GM23338 (cell line): ENCODE data around the gene POLR3F. TPM values are rescaled to one million over a fixed set of nuclear protein-coding genes. Genes with fewer than 3 reads are reported as not detected.

Experiments
- ATAC-seq: fragments of 200-7000 bp; cut with Tn5 transposase; 3 replicates; pipeline ENCODE4 v1.9.1; 2020
- DNase-seq: peaks from one replicate; pipeline ENCODE4 v3.0.0-alpha.2; 2015; ENCODE audit warnings: low spot score
- H2AFZ ChIP-seq: fragments of 200-600 bp; sonication (generic); 2 replicates; pipeline ENCODE4 v1.8.0; 2016; ENCODE audit warnings: antibody characterized with exemption, mild to moderate bottlenecking, moderate library complexity
- H3F3A ChIP-seq: fragments of 200-600 bp; sonication (generic); replicated peaks from 2 replicates; pipeline ENCODE4 v1.8.0; 2017; ENCODE audit warnings: antibody characterized with exemption, mixed run types, low read depth
- H3K27ac ChIP-seq: fragments of 200-600 bp; sonication (generic); 2 replicates; pipeline ENCODE4 v1.6.1; 2016; ENCODE audit warnings: low read depth
- H3K27me3 ChIP-seq: fragments of 200-600 bp; sonication (generic); 2 replicates; pipeline ENCODE4 v1.8.0; 2016; ENCODE audit warnings: mild to moderate bottlenecking, mixed run types, moderate library complexity; ENCODE audit not compliant: insufficient read depth
- H3K36me3 ChIP-seq: fragments of 200-600 bp; sonication (generic); 2 replicates; pipeline ENCODE4 v1.8.0; 2016; ENCODE audit warnings: mild to moderate bottlenecking; ENCODE audit not compliant: insufficient read depth
- H3K4me1 ChIP-seq: fragments of 200-600 bp; sonication (generic); 2 replicates; pipeline ENCODE4 v1.8.0; 2016; ENCODE audit warnings: mild to moderate bottlenecking, moderate library complexity; ENCODE audit not compliant: insufficient read depth
- H3K4me2 ChIP-seq: fragments of 200-600 bp; sonication (generic); 2 replicates; pipeline ENCODE4 v1.7.1; 2017; ENCODE audit warnings: mixed run types
- H3K4me3 ChIP-seq: fragments of 200-600 bp; sonication (generic); 2 replicates; pipeline ENCODE4 v1.6.1; 2016; ENCODE audit warnings: mixed run types
- H3K79me2 ChIP-seq: fragments of 200-600 bp; sonication (generic); replicated peaks from 2 replicates; pipeline ENCODE4 v1.8.0; 2017; ENCODE audit warnings: mild to moderate bottlenecking; ENCODE audit not compliant: insufficient read depth
- H3K9me2 ChIP-seq: fragments of 200-600 bp; sonication (generic); 2 replicates; pipeline ENCODE4 v1.8.0; 2017; ENCODE audit not compliant: insufficient read depth
- H4K20me1 ChIP-seq: fragments of 200-600 bp; sonication (generic); replicated peaks from 2 replicates; pipeline ENCODE4 v1.8.0; 2017; ENCODE audit warnings: mild to moderate bottlenecking; ENCODE audit not compliant: insufficient read depth
- H3K27ac Mint-ChIP-seq: 2 replicates; pipeline ENCODE4 v1.8.0; 2020; ENCODE audit warnings: inconsistent platforms, mild to moderate bottlenecking, moderate library complexity, mixed read lengths
- H3K27me3 Mint-ChIP-seq: 3 replicates; pipeline ENCODE4 v1.8.0; 2022; ENCODE audit warnings: low read depth, mild to moderate bottlenecking, moderate library complexity, mixed read lengths, inconsistent platforms; ENCODE audit not compliant: insufficient read depth, poor library complexity
- H3K36me3 Mint-ChIP-seq: 3 replicates; pipeline ENCODE4 v1.8.0; 2021; ENCODE audit warnings: low read depth, mild to moderate bottlenecking, inconsistent platforms, moderate library complexity, mixed read lengths
- H3K4me1 Mint-ChIP-seq: 3 replicates; pipeline ENCODE4 v1.8.0; 2020; ENCODE audit warnings: mild to moderate bottlenecking, inconsistent platforms, mixed read lengths
- H3K4me3 Mint-ChIP-seq: 3 replicates; pipeline ENCODE4 v1.8.0; 2021; ENCODE audit warnings: moderate library complexity, mild to moderate bottlenecking, inconsistent platforms, mixed read lengths
- H3K9me3 Mint-ChIP-seq: 3 replicates; pipeline ENCODE4 v1.8.0; 2020; ENCODE audit warnings: moderate library complexity, mild to moderate bottlenecking, inconsistent platforms, mixed read lengths
- EZH2 ChIP-seq: fragments of 200-600 bp; sonication (generic); IDR thresholded peaks from one replicate; pipeline ENCODE4 v1.8.0; 2017; ENCODE audit warnings: antibody characterized with exemption, mild to moderate bottlenecking, low read depth; ENCODE audit not compliant: unreplicated experiment
- EZH2phosphoT487 ChIP-seq: fragments of 200-600 bp; sonication (generic); IDR thresholded peaks from one replicate; pipeline ENCODE4 v1.8.1; 2018; ENCODE audit warnings: antibody characterized with exemption; ENCODE audit not compliant: unreplicated experiment
- JUNB ChIP-seq: IDR thresholded peaks from one replicate; pipeline ENCODE4 v1.6.1; 2016; ENCODE audit warnings: antibody characterized with exemption; ENCODE audit not compliant: unreplicated experiment
- NANOG ChIP-seq: IDR thresholded peaks from 2 replicates; pipeline ENCODE4 v1.6.1; 2016; ENCODE audit warnings: antibody characterized with exemption, borderline replicate concordance
- POLR2AphosphoS5 ChIP-seq: IDR thresholded peaks from 2 replicates; pipeline ENCODE4 v1.6.1; 2016; ENCODE audit warnings: antibody characterized with exemption, low read depth
- STAT1 ChIP-seq: IDR thresholded peaks from one replicate; pipeline ENCODE4 v1.6.1; 2016; ENCODE audit warnings: antibody characterized with exemption; ENCODE audit not compliant: unreplicated experiment
- ZNF114 ChIP-seq: fragments of 250-450 bp; sonication (Bioruptor Pico); IDR thresholded peaks from 2 replicates; pipeline ENCODE4 v1.5.0; 2020; ENCODE audit warnings: mild to moderate bottlenecking, moderate library complexity
- ZNF331 ChIP-seq: fragments of 250-450 bp; sonication (Bioruptor Pico); IDR thresholded peaks from 2 replicates; pipeline ENCODE4 v1.5.0; 2020; ENCODE audit warnings: low read depth, mild to moderate bottlenecking, moderate library complexity
- polyA plus RNA-seq: library from polyadenylated mRNA; unstranded; fragments of >200 nt; fragmentation: Nextera tagmentation; extraction: Ambion mirVana; gene quantifications from 2 replicates; pipeline ENCODE4 v1.2.1, GENCODE V29; 2016
- total RNA-seq: library from RNA; depleted of rRNA; stranded (reverse); fragments of >200 nt; shearing (Covaris generic); gene quantifications from 2 replicates; pipeline ENCODE4 v1.2.3, GENCODE V29; 2014
- TF ChIP-seq, protein P1 (sequence below): IDR thresholded peaks from one replicate; pipeline ENCODE4 v1.6.1; 2018; ENCODE audit warnings: antibody characterized with exemption; ENCODE audit not compliant: unreplicated experiment
- TF ChIP-seq, protein P2 (sequence below), 2 experiments: fragments of 200-600 bp in 1 of 2; sonication (generic) in 1 of 2; conservative IDR thresholded peaks; 2 replicates each; pipeline versions ENCODE4 v1.5.1 to v1.6.1; 2016 to 2017; ENCODE audit warnings: antibody characterized with exemption in 2 of 2, low read depth in 2 of 2, mild to moderate bottlenecking in 2 of 2, moderate library complexity in 1 of 2
- TF ChIP-seq, protein P3 (sequence below): IDR thresholded peaks from 2 replicates; pipeline ENCODE4 v1.6.1; 2016; ENCODE audit warnings: antibody characterized with exemption
- TF ChIP-seq, protein P4 (sequence below): fragments of 250-450 bp; sonication (Bioruptor Pico); IDR thresholded peaks from 2 replicates; pipeline ENCODE4 v1.5.0; 2020; ENCODE audit warnings: mild to moderate bottlenecking, moderate library complexity

POLR3F gene
- total and polyA plus RNA-seq, 2 experiments from 2014 or later, result 11.0 to 30.6 TPM

DNA sequence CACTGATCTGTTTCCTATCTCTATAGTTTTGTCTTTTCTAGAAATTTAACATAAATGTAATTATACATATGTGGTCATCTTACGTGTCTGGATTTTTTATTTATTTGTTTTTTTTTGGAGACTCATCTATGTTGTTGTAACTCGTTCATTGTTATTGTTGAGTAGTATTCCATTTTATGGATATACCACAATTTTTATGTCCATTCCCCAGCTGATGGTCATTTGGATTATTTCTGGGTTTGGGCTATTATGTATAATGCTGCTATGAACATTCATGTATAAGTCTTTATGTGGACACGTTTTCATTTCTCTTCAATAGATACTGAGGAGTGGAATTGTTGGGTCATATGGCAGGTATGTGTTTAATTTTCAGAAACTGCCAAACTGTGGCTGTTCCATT is 10.6 kb upstream of the POLR3F start (continued):
- no peak for TF ChIP-seq STAT1
- no peak for TF ChIP-seq JUNB
- TF ChIP-seq ZNF114, result no peak
- TF ChIP-seq EZH2phosphoT487, result no peak

DNA sequence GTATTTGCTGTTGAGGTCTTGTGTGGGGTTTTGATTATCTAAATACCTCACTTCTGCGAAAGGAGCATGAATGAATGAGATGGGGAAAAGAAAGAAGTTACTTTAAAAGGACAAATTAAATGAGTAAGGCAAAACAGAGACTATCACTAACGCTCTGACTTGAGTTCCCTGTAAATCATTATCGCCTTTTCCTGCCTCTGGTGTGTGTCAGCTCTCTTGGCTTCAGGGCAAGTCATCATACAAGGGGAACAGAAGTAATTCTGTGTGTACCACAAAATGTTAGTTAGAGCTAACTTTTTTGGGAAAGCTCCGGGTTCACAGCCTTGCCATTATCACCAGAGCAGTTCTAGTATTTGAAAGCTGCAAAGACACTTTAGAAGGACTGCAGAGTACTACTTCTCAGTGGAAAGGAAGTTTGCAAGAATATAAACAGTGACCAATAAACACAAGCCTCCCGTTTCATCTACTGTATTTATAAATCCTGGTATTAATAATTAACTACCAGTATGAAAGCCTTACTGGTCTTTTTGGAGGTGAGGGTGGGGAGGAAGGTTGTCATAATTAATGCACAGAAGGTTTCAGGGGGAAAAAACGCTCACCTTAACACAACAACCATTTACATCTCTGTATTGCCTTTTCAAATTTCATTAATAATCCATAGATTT is 1.5 kb upstream of the POLR3F start:
- no peak for DNase-seq
- peak overlapping the region; percentile 100; the same call in 1 of the 2 replicates for H3K27ac Mint-ChIP-seq
- no peaks in the 10 kb centered on the region for H3K9me3 Mint-ChIP-seq
- Histone ChIP-seq H2AFZ (no peak overlapping the region), H3K27ac (peak overlapping the region; percentile 82), H3K4me1 (peaks cover 11% of the 10 kb centered on the region), H3K27me3 (no peaks in the 10 kb centered on the region), H3K4me2 (peak overlapping the region; percentile 94), H3K36me3 (no peaks in the 10 kb centered on the region), H3K9me2 (no peaks in the 10 kb centered on the region), H4K20me1 (no peaks in the 10 kb centered on the region), H3K4me3 (peak overlapping the region; percentile 91), H3F3A (no peaks in the 10 kb centered on the region), H3K79me2 (peaks cover 32% of the 10 kb centered on the region)
- no peak for ATAC-seq
- H3K4me3 Mint-ChIP-seq, result peak overlapping the region; percentile 97
- H3K4me1 Mint-ChIP-seq, result peaks cover 10% of the 10 kb centered on the region
- H3K27me3 Mint-ChIP-seq, result peaks cover 9% of the 10 kb centered on the region
- no peaks in the 10 kb centered on the region for H3K36me3 Mint-ChIP-seq
- TF ChIP-seq NANOG (no peak), JUNB (no peak), ZNF331 (CRISPR knock-in tag) (no peak), EZH2phosphoT487 (no peak), POLR2AphosphoS5 (no peak), EZH2 (no peak), STAT1 (no peak)
- TF ChIP-seq, protein P1, sequence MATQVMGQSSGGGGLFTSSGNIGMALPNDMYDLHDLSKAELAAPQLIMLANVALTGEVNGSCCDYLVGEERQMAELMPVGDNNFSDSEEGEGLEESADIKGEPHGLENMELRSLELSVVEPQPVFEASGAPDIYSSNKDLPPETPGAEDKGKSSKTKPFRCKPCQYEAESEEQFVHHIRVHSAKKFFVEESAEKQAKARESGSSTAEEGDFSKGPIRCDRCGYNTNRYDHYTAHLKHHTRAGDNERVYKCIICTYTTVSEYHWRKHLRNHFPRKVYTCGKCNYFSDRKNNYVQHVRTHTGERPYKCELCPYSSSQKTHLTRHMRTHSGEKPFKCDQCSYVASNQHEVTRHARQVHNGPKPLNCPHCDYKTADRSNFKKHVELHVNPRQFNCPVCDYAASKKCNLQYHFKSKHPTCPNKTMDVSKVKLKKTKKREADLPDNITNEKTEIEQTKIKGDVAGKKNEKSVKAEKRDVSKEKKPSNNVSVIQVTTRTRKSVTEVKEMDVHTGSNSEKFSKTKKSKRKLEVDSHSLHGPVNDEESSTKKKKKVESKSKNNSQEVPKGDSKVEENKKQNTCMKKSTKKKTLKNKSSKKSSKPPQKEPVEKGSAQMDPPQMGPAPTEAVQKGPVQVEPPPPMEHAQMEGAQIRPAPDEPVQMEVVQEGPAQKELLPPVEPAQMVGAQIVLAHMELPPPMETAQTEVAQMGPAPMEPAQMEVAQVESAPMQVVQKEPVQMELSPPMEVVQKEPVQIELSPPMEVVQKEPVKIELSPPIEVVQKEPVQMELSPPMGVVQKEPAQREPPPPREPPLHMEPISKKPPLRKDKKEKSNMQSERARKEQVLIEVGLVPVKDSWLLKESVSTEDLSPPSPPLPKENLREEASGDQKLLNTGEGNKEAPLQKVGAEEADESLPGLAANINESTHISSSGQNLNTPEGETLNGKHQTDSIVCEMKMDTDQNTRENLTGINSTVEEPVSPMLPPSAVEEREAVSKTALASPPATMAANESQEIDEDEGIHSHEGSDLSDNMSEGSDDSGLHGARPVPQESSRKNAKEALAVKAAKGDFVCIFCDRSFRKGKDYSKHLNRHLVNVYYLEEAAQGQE, result no peak
- TF ChIP-seq, protein P2, sequence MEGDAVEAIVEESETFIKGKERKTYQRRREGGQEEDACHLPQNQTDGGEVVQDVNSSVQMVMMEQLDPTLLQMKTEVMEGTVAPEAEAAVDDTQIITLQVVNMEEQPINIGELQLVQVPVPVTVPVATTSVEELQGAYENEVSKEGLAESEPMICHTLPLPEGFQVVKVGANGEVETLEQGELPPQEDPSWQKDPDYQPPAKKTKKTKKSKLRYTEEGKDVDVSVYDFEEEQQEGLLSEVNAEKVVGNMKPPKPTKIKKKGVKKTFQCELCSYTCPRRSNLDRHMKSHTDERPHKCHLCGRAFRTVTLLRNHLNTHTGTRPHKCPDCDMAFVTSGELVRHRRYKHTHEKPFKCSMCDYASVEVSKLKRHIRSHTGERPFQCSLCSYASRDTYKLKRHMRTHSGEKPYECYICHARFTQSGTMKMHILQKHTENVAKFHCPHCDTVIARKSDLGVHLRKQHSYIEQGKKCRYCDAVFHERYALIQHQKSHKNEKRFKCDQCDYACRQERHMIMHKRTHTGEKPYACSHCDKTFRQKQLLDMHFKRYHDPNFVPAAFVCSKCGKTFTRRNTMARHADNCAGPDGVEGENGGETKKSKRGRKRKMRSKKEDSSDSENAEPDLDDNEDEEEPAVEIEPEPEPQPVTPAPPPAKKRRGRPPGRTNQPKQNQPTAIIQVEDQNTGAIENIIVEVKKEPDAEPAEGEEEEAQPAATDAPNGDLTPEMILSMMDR (conservative IDR thresholded peaks at IDR 0.05; ENCODE audit: low read depth in 2 of 2), result no peak
- TF ChIP-seq, protein P3, sequence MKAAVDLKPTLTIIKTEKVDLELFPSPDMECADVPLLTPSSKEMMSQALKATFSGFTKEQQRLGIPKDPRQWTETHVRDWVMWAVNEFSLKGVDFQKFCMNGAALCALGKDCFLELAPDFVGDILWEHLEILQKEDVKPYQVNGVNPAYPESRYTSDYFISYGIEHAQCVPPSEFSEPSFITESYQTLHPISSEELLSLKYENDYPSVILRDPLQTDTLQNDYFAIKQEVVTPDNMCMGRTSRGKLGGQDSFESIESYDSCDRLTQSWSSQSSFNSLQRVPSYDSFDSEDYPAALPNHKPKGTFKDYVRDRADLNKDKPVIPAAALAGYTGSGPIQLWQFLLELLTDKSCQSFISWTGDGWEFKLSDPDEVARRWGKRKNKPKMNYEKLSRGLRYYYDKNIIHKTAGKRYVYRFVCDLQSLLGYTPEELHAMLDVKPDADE, result no peak
- TF ChIP-seq, protein P4, sequence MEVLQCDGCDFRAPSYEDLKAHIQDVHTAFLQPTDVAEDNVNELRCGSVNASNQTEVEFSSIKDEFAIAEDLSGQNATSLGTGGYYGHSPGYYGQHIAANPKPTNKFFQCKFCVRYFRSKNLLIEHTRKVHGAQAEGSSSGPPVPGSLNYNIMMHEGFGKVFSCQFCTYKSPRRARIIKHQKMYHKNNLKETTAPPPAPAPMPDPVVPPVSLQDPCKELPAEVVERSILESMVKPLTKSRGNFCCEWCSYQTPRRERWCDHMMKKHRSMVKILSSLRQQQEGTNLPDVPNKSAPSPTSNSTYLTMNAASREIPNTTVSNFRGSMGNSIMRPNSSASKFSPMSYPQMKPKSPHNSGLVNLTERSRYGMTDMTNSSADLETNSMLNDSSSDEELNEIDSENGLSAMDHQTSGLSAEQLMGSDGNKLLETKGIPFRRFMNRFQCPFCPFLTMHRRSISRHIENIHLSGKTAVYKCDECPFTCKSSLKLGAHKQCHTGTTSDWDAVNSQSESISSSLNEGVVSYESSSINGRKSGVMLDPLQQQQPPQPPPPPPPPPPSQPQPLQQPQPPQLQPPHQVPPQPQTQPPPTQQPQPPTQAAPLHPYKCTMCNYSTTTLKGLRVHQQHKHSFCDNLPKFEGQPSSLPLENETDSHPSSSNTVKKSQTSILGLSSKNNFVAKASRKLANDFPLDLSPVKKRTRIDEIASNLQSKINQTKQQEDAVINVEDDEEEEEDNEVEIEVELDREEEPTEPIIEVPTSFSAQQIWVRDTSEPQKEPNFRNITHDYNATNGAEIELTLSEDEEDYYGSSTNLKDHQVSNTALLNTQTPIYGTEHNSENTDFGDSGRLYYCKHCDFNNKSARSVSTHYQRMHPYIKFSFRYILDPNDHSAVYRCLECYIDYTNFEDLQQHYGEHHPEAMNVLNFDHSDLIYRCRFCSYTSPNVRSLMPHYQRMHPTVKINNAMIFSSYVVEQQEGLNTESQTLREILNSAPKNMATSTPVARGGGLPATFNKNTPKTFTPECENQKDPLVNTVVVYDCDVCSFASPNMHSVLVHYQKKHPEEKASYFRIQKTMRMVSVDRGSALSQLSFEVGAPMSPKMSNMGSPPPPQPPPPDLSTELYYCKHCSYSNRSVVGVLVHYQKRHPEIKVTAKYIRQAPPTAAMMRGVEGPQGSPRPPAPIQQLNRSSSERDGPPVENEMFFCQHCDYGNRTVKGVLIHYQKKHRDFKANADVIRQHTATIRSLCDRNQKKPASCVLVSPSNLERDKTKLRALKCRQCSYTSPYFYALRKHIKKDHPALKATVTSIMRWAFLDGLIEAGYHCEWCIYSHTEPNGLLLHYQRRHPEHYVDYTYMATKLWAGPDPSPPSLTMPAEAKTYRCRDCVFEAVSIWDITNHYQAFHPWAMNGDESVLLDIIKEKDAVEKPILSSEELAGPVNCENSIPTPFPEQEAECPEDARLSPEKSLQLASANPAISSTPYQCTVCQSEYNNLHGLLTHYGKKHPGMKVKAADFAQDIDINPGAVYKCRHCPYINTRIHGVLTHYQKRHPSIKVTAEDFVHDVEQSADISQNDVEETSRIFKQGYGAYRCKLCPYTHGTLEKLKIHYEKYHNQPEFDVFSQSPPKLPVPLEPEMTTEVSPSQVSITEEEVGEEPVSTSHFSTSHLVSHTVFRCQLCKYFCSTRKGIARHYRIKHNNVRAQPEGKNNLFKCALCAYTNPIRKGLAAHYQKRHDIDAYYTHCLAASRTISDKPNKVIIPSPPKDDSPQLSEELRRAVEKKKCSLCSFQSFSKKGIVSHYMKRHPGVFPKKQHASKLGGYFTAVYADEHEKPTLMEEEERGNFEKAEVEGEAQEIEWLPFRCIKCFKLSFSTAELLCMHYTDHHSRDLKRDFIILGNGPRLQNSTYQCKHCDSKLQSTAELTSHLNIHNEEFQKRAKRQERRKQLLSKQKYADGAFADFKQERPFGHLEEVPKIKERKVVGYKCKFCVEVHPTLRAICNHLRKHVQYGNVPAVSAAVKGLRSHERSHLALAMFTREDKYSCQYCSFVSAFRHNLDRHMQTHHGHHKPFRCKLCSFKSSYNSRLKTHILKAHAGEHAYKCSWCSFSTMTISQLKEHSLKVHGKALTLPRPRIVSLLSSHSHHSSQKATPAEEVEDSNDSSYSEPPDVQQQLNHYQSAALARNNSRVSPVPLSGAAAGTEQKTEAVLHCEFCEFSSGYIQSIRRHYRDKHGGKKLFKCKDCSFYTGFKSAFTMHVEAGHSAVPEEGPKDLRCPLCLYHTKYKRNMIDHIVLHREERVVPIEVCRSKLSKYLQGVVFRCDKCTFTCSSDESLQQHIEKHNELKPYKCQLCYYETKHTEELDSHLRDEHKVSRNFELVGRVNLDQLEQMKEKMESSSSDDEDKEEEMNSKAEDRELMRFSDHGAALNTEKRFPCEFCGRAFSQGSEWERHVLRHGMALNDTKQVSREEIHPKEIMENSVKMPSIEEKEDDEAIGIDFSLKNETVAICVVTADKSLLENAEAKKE, result no peak
